ENCODE measurements around the gene PDSS1. TPM values are rescaled to one million over a fixed set of nuclear protein-coding genes. Genes with fewer than 3 reads are reported as not detected.

Gene PDSS1
- total and polyA plus RNA-seq, 4 donors, result 6.0 to 7.6 (median 7.1) TPM

DNA sequence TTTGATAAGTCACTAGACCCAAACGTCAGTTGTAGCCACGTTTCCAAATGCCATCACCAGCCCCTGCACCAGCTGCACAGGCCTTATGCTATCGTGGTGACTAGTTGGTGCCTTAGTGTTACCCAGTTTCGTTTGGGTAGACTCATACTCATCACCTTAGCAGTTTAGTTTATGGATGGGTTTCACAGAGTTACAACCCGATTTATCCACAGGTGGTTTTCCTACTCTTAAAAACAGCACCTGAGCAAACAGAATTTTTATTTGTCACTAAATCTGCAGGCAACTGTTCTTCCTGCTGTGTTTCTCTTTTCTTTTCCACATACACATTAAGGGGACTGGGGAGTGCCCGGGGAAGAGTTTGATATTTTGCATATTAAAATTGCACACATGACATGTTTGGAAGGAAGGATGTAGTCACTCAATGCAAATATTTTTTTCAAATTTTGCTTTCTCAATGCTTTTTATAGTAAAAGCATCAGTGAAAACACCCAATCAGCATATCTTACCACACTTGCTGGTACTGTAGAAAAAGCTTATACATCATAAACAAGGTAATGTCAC lies 41.6 kb downstream of the PDSS1 start:
- no peaks in the 10 kb centered on the region for H3K9me3 ChIP-seq (ENCODE audit: control insufficient read depth in 4 of 4, low read length in 3 of 4)
- no peak overlapping the region for H3K4me3 ChIP-seq (ENCODE audit: low read depth in 1 of 3, low read length in 3 of 3)
- no peaks in the 10 kb centered on the region for H3K27me3 ChIP-seq (ENCODE audit: control insufficient read depth in 4 of 4, insufficient read depth in 4 of 4, low read length in 3 of 4)
- H3K36me3 ChIP-seq (ENCODE audit: control insufficient read depth in 4 of 4, insufficient read depth in 3 of 4, low read depth in 1 of 4, low read length in 3 of 4), result peaks cover 0 to 15% (median 8%) of the 10 kb centered on the region in 4 donors
- H3K4me1 ChIP-seq (ENCODE audit: control insufficient read depth in 4 of 4, insufficient read depth in 4 of 4, low read length in 3 of 4), result peaks cover 0 to 15% (median 10%) of the 10 kb centered on the region in 4 donors
- no peak overlapping the region for H3K9ac ChIP-seq (ENCODE audit: low read depth in 1 of 2, low read length in 2 of 2)
- TF ChIP-seq HNF4G (IDR thresholded peaks at IDR 0.05), result no peak
- TF ChIP-seq FOXA1 (IDR thresholded peaks at IDR 0.05), result no peak
- TF ChIP-seq, protein P1, sequence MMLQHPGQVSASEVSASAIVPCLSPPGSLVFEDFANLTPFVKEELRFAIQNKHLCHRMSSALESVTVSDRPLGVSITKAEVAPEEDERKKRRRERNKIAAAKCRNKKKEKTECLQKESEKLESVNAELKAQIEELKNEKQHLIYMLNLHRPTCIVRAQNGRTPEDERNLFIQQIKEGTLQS (IDR thresholded peaks at IDR 0.05), result no peak
- TF ChIP-seq, protein P2, sequence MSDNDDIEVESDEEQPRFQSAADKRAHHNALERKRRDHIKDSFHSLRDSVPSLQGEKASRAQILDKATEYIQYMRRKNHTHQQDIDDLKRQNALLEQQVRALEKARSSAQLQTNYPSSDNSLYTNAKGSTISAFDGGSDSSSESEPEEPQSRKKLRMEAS (IDR thresholded peaks at IDR 0.05), result no peak
- TF ChIP-seq, protein P3, sequence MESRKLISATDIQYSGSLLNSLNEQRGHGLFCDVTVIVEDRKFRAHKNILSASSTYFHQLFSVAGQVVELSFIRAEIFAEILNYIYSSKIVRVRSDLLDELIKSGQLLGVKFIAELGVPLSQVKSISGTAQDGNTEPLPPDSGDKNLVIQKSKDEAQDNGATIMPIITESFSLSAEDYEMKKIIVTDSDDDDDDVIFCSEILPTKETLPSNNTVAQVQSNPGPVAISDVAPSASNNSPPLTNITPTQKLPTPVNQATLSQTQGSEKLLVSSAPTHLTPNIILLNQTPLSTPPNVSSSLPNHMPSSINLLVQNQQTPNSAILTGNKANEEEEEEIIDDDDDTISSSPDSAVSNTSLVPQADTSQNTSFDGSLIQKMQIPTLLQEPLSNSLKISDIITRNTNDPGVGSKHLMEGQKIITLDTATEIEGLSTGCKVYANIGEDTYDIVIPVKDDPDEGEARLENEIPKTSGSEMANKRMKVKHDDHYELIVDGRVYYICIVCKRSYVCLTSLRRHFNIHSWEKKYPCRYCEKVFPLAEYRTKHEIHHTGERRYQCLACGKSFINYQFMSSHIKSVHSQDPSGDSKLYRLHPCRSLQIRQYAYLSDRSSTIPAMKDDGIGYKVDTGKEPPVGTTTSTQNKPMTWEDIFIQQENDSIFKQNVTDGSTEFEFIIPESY (IDR thresholded peaks at IDR 0.05), result no peak
- no peak for TF ChIP-seq NR2F2 (IDR thresholded peaks at IDR 0.05)
- DNase-seq (ENCODE audit: low spot score), result no peak
- WGBS, result 80% methylated on average over 6 of the region's 6 CpGs
- no peak overlapping the region for H3K27ac ChIP-seq (ENCODE audit: low read depth in 1 of 2, low read length in 2 of 2)

GRCh38 chr10:26741368-26741767 lies 43.9 kb downstream of the PDSS1 start:
- H3K4me1 ChIP-seq (ENCODE audit: control insufficient read depth in 4 of 4, insufficient read depth in 4 of 4, low read length in 3 of 4), result peaks cover 0 to 6% (median 2%) of the 10 kb centered on the region in 4 donors
- peaks cover 4 to 14% (median 8%) of the 10 kb centered on the region in 4 donors for H3K36me3 ChIP-seq (ENCODE audit: control insufficient read depth in 4 of 4, insufficient read depth in 3 of 4, low read depth in 1 of 4, low read length in 3 of 4)

DNA sequence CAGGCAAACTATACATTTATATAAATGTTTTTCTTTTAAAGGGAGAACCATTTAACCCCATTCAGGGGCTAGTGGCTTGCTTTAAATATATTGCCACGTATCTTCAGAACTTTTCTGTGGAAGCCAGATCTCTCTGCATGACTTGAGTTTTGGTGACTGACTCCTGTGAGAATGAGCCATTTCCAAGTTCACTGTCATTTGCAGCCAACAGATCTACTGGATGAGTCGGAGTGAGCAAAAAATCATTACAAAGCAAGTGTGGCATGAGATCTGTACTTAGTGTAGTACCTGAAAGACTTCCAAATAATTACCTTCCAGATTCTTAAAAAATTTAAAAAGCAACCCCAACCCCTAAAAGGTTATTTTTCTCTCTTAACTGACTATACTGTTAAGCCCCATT lies 45.6 kb downstream of the PDSS1 start:
- Histone ChIP-seq H3K9me3 (ENCODE audit: control insufficient read depth in 4 of 4, low read length in 3 of 4) (no peaks in the 10 kb centered on the region), H3K4me1 (ENCODE audit: control insufficient read depth in 4 of 4, insufficient read depth in 4 of 4, low read length in 3 of 4) (peaks cover 0 to 5% (median 2%) of the 10 kb centered on the region in 4 donors), H3K36me3 (ENCODE audit: control insufficient read depth in 4 of 4, insufficient read depth in 3 of 4, low read depth in 1 of 4, low read length in 3 of 4) (peaks cover 2 to 17% (median 10%) of the 10 kb centered on the region in 4 donors), H3K9ac (ENCODE audit: low read depth in 1 of 2, low read length in 2 of 2) (no peak overlapping the region), H3K27ac (ENCODE audit: low read depth in 1 of 2, low read length in 2 of 2) (no peak overlapping the region), H3K27me3 (ENCODE audit: control insufficient read depth in 4 of 4, insufficient read depth in 4 of 4, low read length in 3 of 4) (no peaks in the 10 kb centered on the region), H3K4me3 (ENCODE audit: low read depth in 1 of 3, low read length in 3 of 3) (no peak overlapping the region)
- WGBS, result 99% methylated on average over 2 of the region's 2 CpGs
- DNase-seq (ENCODE audit: low spot score), result no peak
- TF ChIP-seq YY1 (IDR thresholded peaks at IDR 0.05), result no peak
- TF ChIP-seq EGR1 (IDR thresholded peaks at IDR 0.05; ENCODE audit: low read depth in 2 of 2), result no peak
- TF ChIP-seq, protein P1 (IDR thresholded peaks at IDR 0.05), result no peak
- TF ChIP-seq HNF4A (conservative IDR thresholded peaks at IDR 0.05), result no peak
- TF ChIP-seq RXRA (IDR thresholded peaks at IDR 0.05), result no peak
- no peak for TF ChIP-seq CTCF (IDR thresholded peaks at IDR 0.05; ENCODE audit: low read depth, low read length, missing input control)
- no peak for TF ChIP-seq GABPA (IDR thresholded peaks at IDR 0.05 in 1 of 2, conservative IDR thresholded peaks at IDR 0.05 in 1 of 2)

More at GRCh38 chr10:26741368-26741767, 43.9 kb downstream of the PDSS1 start:
- TF ChIP-seq NR2F2 (IDR thresholded peaks at IDR 0.05), result no peak
- no peak for TF ChIP-seq TAF1 (conservative IDR thresholded peaks at IDR 0.05)
- TF ChIP-seq RXRA (IDR thresholded peaks at IDR 0.05), result no peak
- TF ChIP-seq, protein P2 (IDR thresholded peaks at IDR 0.05), result no peak
- TF ChIP-seq GABPA (IDR thresholded peaks at IDR 0.05 in 1 of 2, conservative IDR thresholded peaks at IDR 0.05 in 1 of 2), result no peak
- TF ChIP-seq SP1 (IDR thresholded peaks at IDR 0.05), result no peak
- TF ChIP-seq, protein P1 (IDR thresholded peaks at IDR 0.05), result no peak
- TF ChIP-seq RAD21 (IDR thresholded peaks at IDR 0.05), result no peak
- WGBS, result 99% methylated on average over 4 of the region's 4 CpGs
- H3K4me3 ChIP-seq (ENCODE audit: low read depth in 1 of 3, low read length in 3 of 3), result no peak overlapping the region
- no peak overlapping the region for H3K27ac ChIP-seq (ENCODE audit: low read depth in 1 of 2, low read length in 2 of 2)
- no peak overlapping the region for H3K9ac ChIP-seq (ENCODE audit: low read depth in 1 of 2, low read length in 2 of 2)
- no peaks in the 10 kb centered on the region for H3K9me3 ChIP-seq (ENCODE audit: control insufficient read depth in 4 of 4, low read length in 3 of 4)
- no peak for DNase-seq (ENCODE audit: low spot score)
- H3K27me3 ChIP-seq (ENCODE audit: control insufficient read depth in 4 of 4, insufficient read depth in 4 of 4, low read length in 3 of 4), result no peaks in the 10 kb centered on the region

Data from liver (tissue), 9 donors.